ENCODE results near the gene ZSCAN10. TPM values are rescaled to one million over a fixed set of nuclear protein-coding genes. Genes with fewer than 3 reads are reported as not detected.
"Not testable (repeated sequence)": the region's sequence is repeated elsewhere in the genome, so short reads cannot be mapped to it uniquely, and the experiment has no call there.

ZSCAN10 gene
- total RNA-seq, 3 donors from 2014 or later, result not detected

DNA sequence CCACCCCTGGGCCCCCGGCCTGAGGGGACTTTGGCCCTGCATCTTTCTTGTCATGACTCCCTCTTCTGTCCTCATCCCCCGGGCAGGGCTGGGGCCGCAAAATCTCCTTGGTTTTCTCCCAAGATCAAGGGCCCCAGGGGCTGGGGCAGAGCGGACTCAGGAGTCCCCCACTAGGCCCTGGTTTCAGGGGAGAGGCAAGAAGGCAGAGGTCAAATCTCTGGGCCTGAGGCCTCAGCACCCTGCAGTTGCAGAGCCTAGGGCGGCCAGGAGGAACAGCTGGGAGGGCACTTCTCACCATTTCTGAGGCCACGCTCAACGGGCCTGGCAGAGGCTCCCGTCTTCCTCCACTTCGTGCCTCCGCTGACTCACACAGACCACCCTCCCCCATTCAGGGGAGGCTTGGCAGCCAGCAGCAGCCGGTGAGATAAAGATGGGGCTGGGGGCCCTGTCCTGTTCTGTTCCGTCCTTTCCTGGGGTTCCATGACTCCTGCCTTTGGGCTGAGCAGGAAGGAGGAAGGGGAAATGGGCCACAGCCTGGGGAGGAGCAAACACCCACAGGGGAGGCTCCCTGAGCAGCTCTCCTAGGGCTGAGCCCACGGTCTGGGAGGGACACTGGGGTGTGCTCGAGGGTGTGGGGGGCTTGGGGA lies 12.4 kb downstream of the ZSCAN10 start:
- DNase-seq (ENCODE audit: low spot score in 2 of 2), result no peak
- peak overlapping the region in 1 of 2 donors; percentile 68 for H3K27ac ChIP-seq
- H3K9me3 ChIP-seq, result no peaks in the 10 kb centered on the region
- H3K4me1 ChIP-seq, result no peaks in the 10 kb centered on the region
- intact Hi-C loops (cut with DNase I; ENCODE audit: low total_unique reads), result no loop called here
- H3K4me3 ChIP-seq, result peak overlapping the region; percentile 16 to 48 (median 20)
- H3K27me3 ChIP-seq, result peaks cover 0 to 6% of the 10 kb centered on the region in 2 donors
- no peaks in the 10 kb centered on the region for H3K36me3 ChIP-seq
- no peak for TF ChIP-seq POLR2A (IDR thresholded peaks at IDR 0.05)
- TF ChIP-seq, protein P1, sequence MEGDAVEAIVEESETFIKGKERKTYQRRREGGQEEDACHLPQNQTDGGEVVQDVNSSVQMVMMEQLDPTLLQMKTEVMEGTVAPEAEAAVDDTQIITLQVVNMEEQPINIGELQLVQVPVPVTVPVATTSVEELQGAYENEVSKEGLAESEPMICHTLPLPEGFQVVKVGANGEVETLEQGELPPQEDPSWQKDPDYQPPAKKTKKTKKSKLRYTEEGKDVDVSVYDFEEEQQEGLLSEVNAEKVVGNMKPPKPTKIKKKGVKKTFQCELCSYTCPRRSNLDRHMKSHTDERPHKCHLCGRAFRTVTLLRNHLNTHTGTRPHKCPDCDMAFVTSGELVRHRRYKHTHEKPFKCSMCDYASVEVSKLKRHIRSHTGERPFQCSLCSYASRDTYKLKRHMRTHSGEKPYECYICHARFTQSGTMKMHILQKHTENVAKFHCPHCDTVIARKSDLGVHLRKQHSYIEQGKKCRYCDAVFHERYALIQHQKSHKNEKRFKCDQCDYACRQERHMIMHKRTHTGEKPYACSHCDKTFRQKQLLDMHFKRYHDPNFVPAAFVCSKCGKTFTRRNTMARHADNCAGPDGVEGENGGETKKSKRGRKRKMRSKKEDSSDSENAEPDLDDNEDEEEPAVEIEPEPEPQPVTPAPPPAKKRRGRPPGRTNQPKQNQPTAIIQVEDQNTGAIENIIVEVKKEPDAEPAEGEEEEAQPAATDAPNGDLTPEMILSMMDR (IDR thresholded peaks at IDR 0.05), result no peak
- TF ChIP-seq POLR2AphosphoS5 (IDR thresholded peaks at IDR 0.05), result no peak

DNA sequence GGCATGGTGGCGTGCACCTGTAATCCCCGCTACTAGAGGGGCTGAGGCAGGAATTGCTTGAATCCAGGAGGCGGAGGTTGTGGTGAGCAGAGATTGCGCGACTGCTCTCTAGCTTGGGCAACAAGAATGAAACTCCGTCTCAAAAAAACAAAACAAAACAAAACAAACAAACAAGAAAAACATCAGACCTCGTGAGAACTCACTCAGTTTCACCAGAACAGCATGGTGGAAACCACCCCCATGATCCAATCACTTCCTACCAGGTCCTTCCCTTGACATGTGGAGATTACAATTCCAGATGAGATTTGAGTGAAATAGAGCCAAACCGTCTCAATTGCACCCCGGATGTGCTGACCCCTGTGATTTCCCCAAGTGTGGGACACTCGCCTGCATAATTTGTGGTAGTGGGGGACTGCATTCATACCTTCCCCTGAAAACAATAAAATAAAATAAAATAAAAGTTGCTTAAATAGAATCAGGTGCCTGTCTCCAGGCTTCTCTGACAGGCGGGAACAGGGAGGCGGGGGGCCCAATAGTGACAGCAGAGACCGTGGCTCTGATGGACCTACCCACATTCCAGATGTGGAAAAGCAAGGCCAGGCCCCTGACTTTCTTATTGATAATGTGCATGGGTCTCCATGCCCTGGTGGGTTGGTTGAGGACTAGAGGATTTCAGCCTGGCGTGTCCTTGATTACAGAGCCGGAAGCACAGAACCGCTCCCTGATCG lies 13.1 kb downstream of the ZSCAN10 start:
- H3K27ac ChIP-seq, result peak overlapping the region in 1 of 2 donors; percentile 68

DNA sequence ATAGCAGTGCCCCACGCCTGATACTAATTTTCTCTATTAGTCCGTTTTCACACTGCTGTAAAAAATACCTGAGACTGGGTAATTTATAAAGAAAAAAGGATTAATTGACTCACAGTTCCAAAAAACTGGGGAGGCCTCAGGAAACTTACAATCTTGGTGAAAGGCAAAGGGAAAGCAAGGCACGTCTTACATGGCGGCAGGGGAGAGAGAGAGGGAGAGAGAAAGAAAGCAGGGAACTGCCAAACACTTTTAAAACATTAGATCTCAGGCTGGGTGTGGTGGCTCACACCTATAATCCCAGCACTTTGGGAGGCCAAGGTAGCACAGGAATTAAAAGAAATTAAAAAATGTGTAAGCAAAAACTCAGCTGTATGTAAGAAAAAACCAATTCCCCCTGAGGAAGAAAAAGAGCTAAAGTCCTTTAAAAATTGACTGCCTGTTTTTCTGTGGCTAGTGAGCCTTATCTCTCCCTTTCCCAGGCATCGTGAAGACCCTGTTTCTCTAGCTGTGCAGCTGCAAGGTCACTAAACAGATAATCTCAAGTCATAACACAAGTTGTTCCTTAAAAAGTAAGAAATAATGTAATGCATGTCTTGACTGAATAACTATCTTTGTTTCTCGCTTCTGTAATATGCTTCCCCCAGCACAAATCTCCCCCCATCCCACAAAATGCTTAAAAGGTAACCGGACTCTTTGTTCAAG lies 14.0 kb downstream of the ZSCAN10 start:
- intact Hi-C loops (cut with DNase I; ENCODE audit: low total_unique reads), result no loop called here
- Histone ChIP-seq H3K9me3 (no peaks in the 10 kb centered on the region), H3K4me1 (no peaks in the 10 kb centered on the region), H3K4me3 (no peak overlapping the region), H3K27me3 (no peaks in the 10 kb centered on the region), H3K27ac (no peak overlapping the region), H3K36me3 (no peaks in the 10 kb centered on the region)
- DNase-seq (ENCODE audit: low spot score in 2 of 2), result no peak
- TF ChIP-seq POLR2AphosphoS5 (IDR thresholded peaks at IDR 0.05) (no peak), POLR2A (IDR thresholded peaks at IDR 0.05) (no peak)
- TF ChIP-seq, protein P1 (IDR thresholded peaks at IDR 0.05), result no peak

More for the DNA sequence above, 13.1 kb downstream of the ZSCAN10 start:
- no peaks in the 10 kb centered on the region for H3K36me3 ChIP-seq
- H3K4me3 ChIP-seq, result peak overlapping the region; percentile 16 to 48 (median 20)
- peaks cover 0 to under 1% of the 10 kb centered on the region in 2 donors for H3K27me3 ChIP-seq
- no peaks in the 10 kb centered on the region for H3K4me1 ChIP-seq
- no peaks in the 10 kb centered on the region for H3K9me3 ChIP-seq
- intact Hi-C loops (cut with DNase I; ENCODE audit: low total_unique reads), result no loop called here
- no peak for DNase-seq (ENCODE audit: low spot score in 2 of 2)
- no peak for TF ChIP-seq POLR2A (IDR thresholded peaks at IDR 0.05)
- TF ChIP-seq, protein P1 (IDR thresholded peaks at IDR 0.05), result no peak
- no peak for TF ChIP-seq POLR2AphosphoS5 (IDR thresholded peaks at IDR 0.05)

DNA sequence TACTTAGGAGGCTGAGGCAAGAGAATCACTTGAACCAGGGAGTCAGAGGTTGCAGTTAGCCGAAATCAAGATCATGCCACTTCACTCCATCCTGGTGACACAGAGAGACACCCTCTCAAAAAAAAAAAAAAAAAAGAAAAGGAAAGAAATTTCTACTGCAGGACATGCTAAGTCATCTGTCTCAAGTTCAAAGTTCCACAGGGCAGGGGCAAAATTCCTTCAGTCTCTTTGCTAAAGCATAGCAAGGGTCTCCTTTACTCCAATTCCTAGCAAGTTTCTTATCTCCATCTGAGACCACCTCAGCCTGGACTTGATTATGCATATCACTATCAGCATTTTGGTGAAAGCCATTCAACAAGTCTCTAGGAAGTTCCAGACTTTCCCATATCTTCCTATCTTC lies 14.6 kb downstream of the ZSCAN10 start:
- TF ChIP-seq POLR2A (IDR thresholded peaks at IDR 0.05) (no peak), POLR2AphosphoS5 (IDR thresholded peaks at IDR 0.05) (no peak)
- TF ChIP-seq, protein P1 (IDR thresholded peaks at IDR 0.05), result no peak
- H3K27me3 ChIP-seq, result no peaks in the 10 kb centered on the region
- no peak overlapping the region for H3K27ac ChIP-seq
- no peaks in the 10 kb centered on the region for H3K36me3 ChIP-seq
- H3K4me1 ChIP-seq, result no peaks in the 10 kb centered on the region
- intact Hi-C loops (cut with DNase I; ENCODE audit: low total_unique reads), result no loop called here
- no peaks in the 10 kb centered on the region for H3K9me3 ChIP-seq
- no peak for DNase-seq (ENCODE audit: low spot score in 2 of 2)
- H3K4me3 ChIP-seq, result no peak overlapping the region

DNA sequence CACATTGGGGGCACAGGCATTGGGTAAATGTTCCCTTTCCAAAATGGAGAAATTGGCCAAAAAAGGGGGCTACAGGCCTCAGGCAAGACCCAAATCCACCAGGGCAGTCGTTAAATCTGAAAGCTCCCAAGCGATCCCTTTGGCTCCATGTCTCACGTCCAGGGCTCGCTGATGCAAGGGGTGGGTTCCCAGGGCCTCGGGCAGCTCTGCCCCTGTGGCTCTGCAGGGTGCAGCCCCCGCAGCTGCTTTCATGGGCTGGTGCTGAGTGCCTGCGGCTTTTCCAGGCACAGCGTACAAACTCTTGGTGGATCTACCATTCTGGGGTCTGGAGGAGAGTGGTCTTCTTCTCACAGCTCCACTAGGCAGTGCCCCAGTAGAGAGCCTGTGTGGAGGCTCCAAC lies 15.7 kb downstream of the ZSCAN10 start:
- H3K4me3 ChIP-seq; intact Hi-C loops (cut with DNase I; ENCODE audit: low total_unique reads); H3K27me3 ChIP-seq; H3K36me3 ChIP-seq; H3K27ac ChIP-seq; DNase-seq (ENCODE audit: low spot score in 2 of 2); H3K4me1 ChIP-seq; H3K9me3 ChIP-seq: not testable (repeated sequence)

DNA sequence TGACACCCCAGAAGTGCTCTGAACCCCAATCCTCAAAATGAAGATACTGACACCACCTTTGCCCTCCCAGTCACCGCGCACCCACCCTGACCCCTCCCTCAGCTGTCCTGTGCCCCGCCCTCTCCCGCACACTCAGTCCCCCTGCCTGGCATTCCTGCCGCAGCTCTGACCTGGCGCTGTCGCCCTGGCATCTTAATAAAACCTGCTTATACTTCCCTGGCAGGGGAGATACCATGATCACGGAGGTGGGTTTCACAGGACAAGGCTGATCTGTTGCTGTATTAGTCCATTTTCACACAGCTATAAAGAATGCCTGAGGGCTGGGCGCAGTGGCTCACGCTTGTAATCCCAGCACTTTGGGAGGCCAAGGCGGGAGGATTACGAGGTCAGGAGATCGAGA lies 17.1 kb downstream of the ZSCAN10 start:
- DNase-seq (ENCODE audit: low spot score in 2 of 2); H3K4me3 ChIP-seq; H3K9me3 ChIP-seq; intact Hi-C loops (cut with DNase I; ENCODE audit: low total_unique reads); H3K36me3 ChIP-seq; H3K4me1 ChIP-seq; H3K27ac ChIP-seq; H3K27me3 ChIP-seq: not testable (repeated sequence)

Measured in breast epithelium (tissue), 4 donors.